Transverse colon (tissue), 4 donors: ENCODE results near the gene TWIST1. TPM values are rescaled to one million over a fixed set of nuclear protein-coding genes. Genes with fewer than 3 reads are reported as not detected.

Source experiments
- DNase-seq: peaks from one replicate; pipeline ENCODE4 v3.0.0-alpha.2; 2019
- H3K27ac ChIP-seq, 4 donors: fragments of 200-600 bp; sonication (generic); 2 replicates each; pipeline ENCODE4 v1.5.1; 2016 to 2018; ENCODE audit warnings: inconsistent platforms in 4 of 4
- H3K27me3 ChIP-seq: fragments of 200-600 bp; sonication (generic); 2 replicates; pipeline ENCODE4 v1.5.1; 2017; ENCODE audit warnings: inconsistent platforms
- H3K36me3 ChIP-seq, 4 donors: fragments of 200-600 bp; sonication (generic); 2 replicates each; pipeline ENCODE4 v1.5.1; 2017 to 2019; ENCODE audit warnings: inconsistent platforms in 4 of 4
- H3K4me1 ChIP-seq, 4 donors: fragments of 200-600 bp; sonication (generic); 2 replicates each; pipeline ENCODE4 v1.5.1; 2017 to 2020; ENCODE audit warnings: inconsistent platforms in 4 of 4
- H3K4me3 ChIP-seq, 4 donors: fragments of 200-600 bp; sonication (generic); 1 replicate in 1 of 4; 2 replicates in 3 of 4; pipeline versions ENCODE4 v1.5.1 to v1.6.1; 2017 to 2019; ENCODE audit warnings: inconsistent platforms in 4 of 4
- H3K9me3 ChIP-seq, 2 donors: fragments of 200-600 bp; sonication (generic); 2 replicates each; pipeline ENCODE4 v1.5.1; 2017 to 2019; ENCODE audit warnings: inconsistent platforms in 2 of 2
- CTCF ChIP-seq, 5 experiments: fragments of 200-600 bp in 3 of 5; fragments of 450-650 bp in 2 of 5; sonication (generic) in 3 of 5; IDR thresholded peaks; 1 replicate in 2 of 5; 2 replicates in 3 of 5; pipeline ENCODE4 v1.5.1; 2016 to 2017; ENCODE audit warnings: antibody characterized with exemption in 5 of 5, inconsistent platforms in 3 of 5, mild to moderate bottlenecking in 2 of 5, moderate library complexity in 1 of 5
- EP300 ChIP-seq: sonication (generic); formaldehyde crosslinking; IDR thresholded peaks from one replicate; pipeline ENCODE4 v1.6.1; 2017; ENCODE audit warnings: antibody characterized with exemption, low read depth
- POLR2A ChIP-seq: fragments of 450-650 bp; IDR thresholded peaks from one replicate; pipeline ENCODE4 v1.6.1; 2016; ENCODE audit warnings: antibody characterized with exemption, mild to moderate bottlenecking, moderate library complexity
- POLR2AphosphoS5 ChIP-seq, 3 donors: sonication (generic); formaldehyde crosslinking; IDR thresholded peaks; one replicate each; pipeline ENCODE4 v1.6.1; 2016; ENCODE audit warnings: antibody characterized with exemption in 3 of 3
- WGBS, 2 donors: methylation state at CpG; one replicate each; pipeline ENCODE4 v1.1.5; 2018; ENCODE audit warnings: low coverage in 1 of 2; 5-methylcytosine and 5-hydroxymethylcytosine counted together
- in situ Hi-C, 4 donors: fragments of 200-750 bp; cut with MboI; loops; one replicate each; pipeline versions ENCODE4 v1.15.0 to v1.15.1; 2017; ENCODE audit warnings: low sequenced_read_pairs in 3 of 4, low pct_ligation_motif_present in 1 of 4, low pct_unique_long_range_greater_than_20kb in 1 of 4
- intact Hi-C: fragments of 100-400 bp; cut with DNase I; formaldehyde crosslinking; loops from one replicate; pipeline ENCODE4 v1.15.1; 2023; ENCODE audit warnings: low total_unique reads
- total RNA-seq, 4 donors: library from RNA; depleted of rRNA; stranded (reverse); fragments of >200 nt; gene quantifications; one replicate each; pipeline ENCODE4 v1.1.0, GENCODE V29; 2016

Gene TWIST1
- total RNA-seq, 4 donors from 2014 or later = 0.41 to 0.64 TPM; not detected in 2

GRCh38 chr7:19097165-19098055 lies 20.0 kb downstream of the TWIST1 start:
- Histone ChIP-seq H3K27ac (no peak overlapping the region), H3K9me3 (no peaks in the 10 kb centered on the region), H3K4me3 (no peak overlapping the region), H3K4me1 (no peaks in the 10 kb centered on the region), H3K36me3 (no peaks in the 10 kb centered on the region), H3K27me3 (peaks cover 19% of the 10 kb centered on the region)
- in situ Hi-C loops = no loop called here
- 75 to 78% methylated on average over 9 of the region's 9 CpGs for WGBS, 2 donors
- intact Hi-C loops = no loop called here
- TF ChIP-seq CTCF (IDR thresholded peaks at IDR 0.05) = no peak
- TF ChIP-seq POLR2A = no peak
- no peak for TF ChIP-seq EP300
- no peak for TF ChIP-seq POLR2AphosphoS5 (IDR thresholded peaks at IDR 0.05)
- DNase-seq = no peak

- 61 to 64% methylated on average over 4 to 5 of the region's 5 CpGs for WGBS, 2 donors
- no peaks in the 10 kb centered on the region for H3K4me1 ChIP-seq
- TF ChIP-seq CTCF (IDR thresholded peaks at IDR 0.05) = no peak
- no peak overlapping the region for H3K27ac ChIP-seq
- in situ Hi-C loops (no loop called here), intact Hi-C loops (no loop called here)
- H3K9me3 ChIP-seq = no peaks in the 10 kb centered on the region
- H3K36me3 ChIP-seq = no peaks in the 10 kb centered on the region
- no peak for DNase-seq
- H3K4me3 ChIP-seq = no peak overlapping the region
- H3K27me3 ChIP-seq = peaks cover 9% of the 10 kb centered on the region
Observed at GRCh38 chr7:19095353-19095860, 22.0 kb downstream of the TWIST1 start.

GRCh38 chr7:19094598-19095352 lies 22.7 kb downstream of the TWIST1 start:
- Histone ChIP-seq H3K9me3 (no peaks in the 10 kb centered on the region), H3K27ac (no peak overlapping the region), H3K4me3 (no peak overlapping the region), H3K27me3 (peaks cover 3% of the 10 kb centered on the region), H3K4me1 (no peaks in the 10 kb centered on the region), H3K36me3 (no peaks in the 10 kb centered on the region)
- DNase-seq = no peak
- WGBS, 2 donors = 55 to 69% methylated on average over 2 to 3 of the region's 3 CpGs
- intact Hi-C loops (no loop called here), in situ Hi-C loops (no loop called here)
- no peak for TF ChIP-seq EP300
- TF ChIP-seq POLR2A = no peak
- no peak for TF ChIP-seq CTCF (IDR thresholded peaks at IDR 0.05)
- no peak for TF ChIP-seq POLR2AphosphoS5 (IDR thresholded peaks at IDR 0.05)

GRCh38 chr7:19094138-19094537 lies 23.3 kb downstream of the TWIST1 start:
- no peak for TF ChIP-seq CTCF (IDR thresholded peaks at IDR 0.05)
- TF ChIP-seq POLR2A = no peak
- TF ChIP-seq POLR2AphosphoS5 (IDR thresholded peaks at IDR 0.05) = no peak
- TF ChIP-seq EP300 = no peak
- Histone ChIP-seq H3K9me3 (no peaks in the 10 kb centered on the region), H3K4me3 (no peak overlapping the region), H3K27ac (no peak overlapping the region), H3K4me1 (no peaks in the 10 kb centered on the region), H3K27me3 (no peaks in the 10 kb centered on the region), H3K36me3 (no peaks in the 10 kb centered on the region)
- intact Hi-C loops = no loop called here
- 66 to 100% methylated on average over 1 of the region's 1 CpG for WGBS, 2 donors
- in situ Hi-C loops = no loop called here
- no peak for DNase-seq
